GM12878 (cell line): ENCODE measurements around the gene USH1C. TPM values are rescaled to one million over a fixed set of nuclear protein-coding genes. Genes with fewer than 3 reads are reported as not detected.

Experiments used
- ATAC-seq: fragments of 200-7000 bp; cut with Tn5 transposase; 3 replicates; pipeline ENCODE4 v1.9.1; 2020; ENCODE audit warnings: mild to moderate bottlenecking, moderate library complexity
- BruUV-seq: library from RNA; stranded (reverse); fragments of 400-500 nt; replicated peaks from 2 replicates; lab custom pipeline; 2021; lab: Mats Ljungman, UMichigan
- CTCF ChIA-PET: fragments of 300-600 bp; sonication (Branson Sonifier 250); formaldehyde crosslinking; extraction: SDS; loops from one replicate; lab custom pipeline; 2021; ENCODE audit warnings: inconsistent platforms; lab: Yijun Ruan, JAX
- POLR2A ChIA-PET: fragments of 350-600 bp; formaldehyde crosslinking; extraction: SDS; loops from one replicate; lab custom pipeline; 2021; ENCODE audit warnings: inconsistent platforms; lab: Charles Lee
- RAD21 ChIA-PET: fragments of 300-600 bp; sonication (Branson Sonifier 250); formaldehyde crosslinking; loops from one replicate; lab custom pipeline; 2023; ENCODE audit warnings: antibody characterized with exemption; ENCODE audit not compliant: unreplicated experiment; lab: Charles Lee
- SMC1A ChIA-PET: fragments of 300-600 bp; sonication (Branson Sonifier 250); formaldehyde crosslinking; loops from one replicate; lab custom pipeline; 2023; ENCODE audit not compliant: unreplicated experiment, uncharacterized antibody; lab: Charles Lee
- DNase-seq: peaks from one replicate; pipeline ENCODE4 v3.0.0-alpha.2; 2011; ENCODE audit warnings: low read depth, low spot score
- FAIRE-seq: peaks from 3 replicates; lab custom pipeline; 2011; peaks lifted over from hg19 to GRCh38; lab: Jason Lieb, UNC
- H2AFZ ChIP-seq: 2 replicates; pipeline ENCODE4 v1.6.0; 2011; ENCODE audit warnings: low read depth, low read length, control low read depth; ENCODE audit not compliant: control insufficient read depth
- H3K27ac ChIP-seq: 2 replicates; pipeline ENCODE4 v1.5.1; 2011; ENCODE audit warnings: control low read depth; ENCODE audit not compliant: control insufficient read depth, insufficient read depth
- H3K27me3 ChIP-seq, 2 experiments: replicated peaks in 1 of 2; 2 replicates each; pipeline versions ENCODE4 v1.6.0 to v1.6.1; 2011; ENCODE audit warnings: low read length in 1 of 2; ENCODE audit not compliant: control insufficient read depth in 2 of 2, insufficient read depth in 2 of 2
- H3K36me3 ChIP-seq, 2 experiments: 2 replicates each; pipeline ENCODE4 v1.5.1; 2011; ENCODE audit warnings: low read length in 1 of 2; ENCODE audit not compliant: control insufficient read depth in 2 of 2, insufficient read depth in 2 of 2
- H3K4me1 ChIP-seq: 2 replicates; pipeline ENCODE4 v1.6.1; 2011; ENCODE audit warnings: mild to moderate bottlenecking, low read length, moderate library complexity, mixed read lengths; ENCODE audit not compliant: control insufficient read depth, insufficient read depth
- H3K4me2 ChIP-seq: 2 replicates; pipeline ENCODE4 v1.6.0; 2011; ENCODE audit warnings: control low read depth; ENCODE audit not compliant: control insufficient read depth, insufficient read depth
- H3K4me3 ChIP-seq: fragments of 200-600 bp; sonication (generic); 2 replicates; pipeline ENCODE4 v1.5.1; 2016
- H3K79me2 ChIP-seq: 2 replicates; pipeline ENCODE4 v1.6.0; 2011; ENCODE audit warnings: low read length; ENCODE audit not compliant: control insufficient read depth, insufficient read depth
- H3K9ac ChIP-seq: 2 replicates; pipeline ENCODE4 v1.8.0; 2011; ENCODE audit warnings: low read length, control low read depth, mixed read lengths; ENCODE audit not compliant: control insufficient read depth, insufficient read depth
- H3K9me3 ChIP-seq: replicated peaks from 3 replicates; pipeline ENCODE4 v1.5.1; 2011; ENCODE audit warnings: mild to moderate bottlenecking, low read length; ENCODE audit not compliant: control insufficient read depth, insufficient read depth
- H4K20me1 ChIP-seq: 2 replicates; pipeline ENCODE4 v1.6.0; 2011; ENCODE audit not compliant: control insufficient read depth, insufficient read depth
- JUNB ChIP-seq: IDR thresholded peaks from 2 replicates; pipeline ENCODE4 v1.6.1; 2016; ENCODE audit warnings: antibody characterized with exemption, mild to moderate bottlenecking
- KAT2A ChIP-seq: conservative IDR thresholded peaks from 2 replicates; pipeline ENCODE4 v1.6.1; 2011; ENCODE audit warnings: low read depth, low read length; ENCODE audit not compliant: control insufficient read depth
- MEF2A ChIP-seq: IDR thresholded peaks from 2 replicates; pipeline ENCODE4 v1.6.1; 2011; ENCODE audit warnings: low read depth, mild to moderate bottlenecking, low read length, moderate library complexity; ENCODE audit not compliant: insufficient read depth
- MTA2 ChIP-seq: fragments of 450-650 bp; IDR thresholded peaks from 2 replicates; pipeline ENCODE4 v1.6.1; 2016; ENCODE audit warnings: low read depth, mild to moderate bottlenecking, moderate library complexity
- MYC ChIP-seq: IDR thresholded peaks from 2 replicates; pipeline ENCODE4 v1.6.1; 2011; ENCODE audit warnings: mild to moderate bottlenecking, low read length, moderate library complexity, inconsistent platforms; ENCODE audit not compliant: insufficient read depth, insufficient replicate concordance, insufficient read length, severe bottlenecking
- SMAD1 ChIP-seq: fragments of 450-650 bp; IDR thresholded peaks from 2 replicates; pipeline ENCODE4 v1.6.1; 2018; ENCODE audit warnings: mild to moderate bottlenecking, low read depth; ENCODE audit not compliant: partially characterized antibody
- TBL1XR1 ChIP-seq: IDR thresholded peaks from 2 replicates; pipeline ENCODE4 v1.6.1; 2012; ENCODE audit warnings: low read depth, low read length, improper control_type of control experiment
- TCF7 ChIP-seq: IDR thresholded peaks from 2 replicates; pipeline ENCODE4 v1.6.1; 2014; ENCODE audit warnings: antibody characterized with exemption, borderline replicate concordance
- WGBS: methylation state at CpG from one replicate; pipeline ENCODE4 v1.1.6; 2016; ENCODE audit warnings: low lambda C conversion rate; ENCODE audit not compliant: insufficient replicate concordance, insufficient coverage; ENCODE audit errors: missing lambda C conversion rate; 5-methylcytosine and 5-hydroxymethylcytosine counted together
- in situ Hi-C: fragments of 300-500 bp; cut with MboI; formaldehyde crosslinking; loops from 9 replicates; pipeline ENCODE4 v1.14.3; 2018; ENCODE audit warnings: mixed read lengths
- intact Hi-C: fragments of 100-400 bp; cut with micrococcal nuclease; formaldehyde crosslinking; loops from one replicate; pipeline ENCODE4 v1.14.2; 2022; ENCODE audit not compliant: unreplicated experiment
- polyA plus RNA-seq, 11 experiments: library from polyadenylated mRNA; depleted of rRNA in 4 of 11; unstranded in 6 of 11; stranded (reverse) in 5 of 11; fragments of >200 nt; fragmentation: Nextera tagmentation in 4 of 11; fragmentation: Illumina TruSeq in 1 of 11; extraction: Ambion mirVana in 4 of 11; extraction: Trizol in 1 of 11; gene quantifications; 1 replicate in 1 of 11; 2 replicates in 10 of 11; pipeline versions ENCODE4 v1.2.1 to v1.2.3, GENCODE V29; 2011 to 2016; ENCODE audit warnings: inconsistent platforms in 2 of 11, missing spikeins in 2 of 11, low read depth in 1 of 11
- total RNA-seq, 4 experiments: library from RNA; depleted of rRNA in 3 of 4; stranded (reverse); fragments of >200 nt in 3 of 4; fragmentation: Illumina TruSeq in 1 of 4; extraction: Trizol in 1 of 4; gene quantifications; 2 replicates each; pipeline versions ENCODE4 v1.2.1 to v1.2.3, GENCODE V29; 2013 to 2021
- TF ChIP-seq, protein P1 (sequence below): IDR thresholded peaks from 2 replicates; pipeline ENCODE4 v1.6.1; 2011; ENCODE audit warnings: borderline replicate concordance, low read depth, mild to moderate bottlenecking, moderate library complexity, mixed read lengths, low read length; ENCODE audit not compliant: insufficient read depth; ENCODE audit errors: extremely low read length
- TF ChIP-seq, protein P2 (sequence below): IDR thresholded peaks from 2 replicates; pipeline ENCODE4 v1.6.1; 2012; ENCODE audit warnings: low read depth, low read length, improper control_type of control experiment
- TF ChIP-seq, protein P3 (sequence below): IDR thresholded peaks from 2 replicates; pipeline ENCODE4 v1.6.1; 2012; ENCODE audit warnings: improper control_type of control experiment, low read depth, low read length; ENCODE audit not compliant: insufficient replicate concordance
- TF ChIP-seq, protein P4 (sequence below): IDR thresholded peaks from 2 replicates; pipeline ENCODE4 v1.6.1; 2012; ENCODE audit warnings: low read depth, low read length, improper control_type of control experiment

The USH1C gene
- total and polyA plus RNA-seq, 10 of the 15 experiments (the other 5 are each of a cell fraction or from before 2014, with no cell fraction given): not detected

DNA sequence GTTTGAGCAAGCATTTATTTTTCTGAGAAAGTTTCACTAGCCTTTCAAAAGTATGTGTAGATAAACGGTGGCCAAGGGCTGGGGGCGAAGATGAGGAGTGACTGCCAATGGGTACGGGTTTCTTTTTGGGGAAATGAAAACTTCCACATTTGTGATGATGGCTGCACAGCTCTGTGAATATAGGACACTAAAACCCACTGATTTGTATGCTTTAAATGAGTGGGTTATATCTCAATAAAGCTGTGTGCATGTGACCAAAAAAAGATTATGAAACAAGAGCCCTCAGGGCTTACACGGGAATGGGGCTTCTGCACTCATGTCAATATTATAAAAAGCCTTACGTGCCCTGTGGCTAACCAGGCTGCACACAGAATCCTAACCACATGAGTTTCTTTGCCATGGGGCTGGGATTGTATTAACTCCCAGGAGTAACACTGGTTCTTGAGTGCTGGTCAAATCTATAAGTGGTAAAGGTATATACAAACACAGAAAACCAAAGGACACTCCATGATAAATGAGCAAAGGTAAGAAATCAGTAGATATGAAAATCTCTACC is 98.9 kb downstream of the USH1C start:
- no peak overlapping the region for H2AFZ ChIP-seq
- H3K9me3 ChIP-seq: no peaks in the 10 kb centered on the region; the same call in 2 of the 3 replicates
- intact Hi-C loops: no loop called here
- no peak overlapping the region for H3K9ac ChIP-seq
- CTCF ChIA-PET: no interaction called here
- H3K36me3 ChIP-seq: no peaks in the 10 kb centered on the region
- POLR2A ChIA-PET: no interaction called here
- RAD21 ChIA-PET: no interaction called here
- no peak overlapping the region for H3K4me2 ChIP-seq
- no peak for ATAC-seq
- no peaks in the 10 kb centered on the region; a peak in 2 of 4 replicates for H3K27me3 ChIP-seq
- H4K20me1 ChIP-seq: no peaks in the 10 kb centered on the region
- H3K4me1 ChIP-seq: no peaks in the 10 kb centered on the region
- no peak for DNase-seq
- TF ChIP-seq KAT2A: no peak
- TF ChIP-seq SMAD1: no peak
- TF ChIP-seq, protein P1, sequence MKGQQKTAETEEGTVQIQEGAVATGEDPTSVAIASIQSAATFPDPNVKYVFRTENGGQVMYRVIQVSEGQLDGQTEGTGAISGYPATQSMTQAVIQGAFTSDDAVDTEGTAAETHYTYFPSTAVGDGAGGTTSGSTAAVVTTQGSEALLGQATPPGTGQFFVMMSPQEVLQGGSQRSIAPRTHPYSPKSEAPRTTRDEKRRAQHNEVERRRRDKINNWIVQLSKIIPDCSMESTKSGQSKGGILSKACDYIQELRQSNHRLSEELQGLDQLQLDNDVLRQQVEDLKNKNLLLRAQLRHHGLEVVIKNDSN: no peak
- TF ChIP-seq, protein P2, sequence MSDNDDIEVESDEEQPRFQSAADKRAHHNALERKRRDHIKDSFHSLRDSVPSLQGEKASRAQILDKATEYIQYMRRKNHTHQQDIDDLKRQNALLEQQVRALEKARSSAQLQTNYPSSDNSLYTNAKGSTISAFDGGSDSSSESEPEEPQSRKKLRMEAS: no peak
- TF ChIP-seq MTA2: no peak
- no peak for TF ChIP-seq MYC
- no peak for TF ChIP-seq TCF7
- TF ChIP-seq, protein P3, sequence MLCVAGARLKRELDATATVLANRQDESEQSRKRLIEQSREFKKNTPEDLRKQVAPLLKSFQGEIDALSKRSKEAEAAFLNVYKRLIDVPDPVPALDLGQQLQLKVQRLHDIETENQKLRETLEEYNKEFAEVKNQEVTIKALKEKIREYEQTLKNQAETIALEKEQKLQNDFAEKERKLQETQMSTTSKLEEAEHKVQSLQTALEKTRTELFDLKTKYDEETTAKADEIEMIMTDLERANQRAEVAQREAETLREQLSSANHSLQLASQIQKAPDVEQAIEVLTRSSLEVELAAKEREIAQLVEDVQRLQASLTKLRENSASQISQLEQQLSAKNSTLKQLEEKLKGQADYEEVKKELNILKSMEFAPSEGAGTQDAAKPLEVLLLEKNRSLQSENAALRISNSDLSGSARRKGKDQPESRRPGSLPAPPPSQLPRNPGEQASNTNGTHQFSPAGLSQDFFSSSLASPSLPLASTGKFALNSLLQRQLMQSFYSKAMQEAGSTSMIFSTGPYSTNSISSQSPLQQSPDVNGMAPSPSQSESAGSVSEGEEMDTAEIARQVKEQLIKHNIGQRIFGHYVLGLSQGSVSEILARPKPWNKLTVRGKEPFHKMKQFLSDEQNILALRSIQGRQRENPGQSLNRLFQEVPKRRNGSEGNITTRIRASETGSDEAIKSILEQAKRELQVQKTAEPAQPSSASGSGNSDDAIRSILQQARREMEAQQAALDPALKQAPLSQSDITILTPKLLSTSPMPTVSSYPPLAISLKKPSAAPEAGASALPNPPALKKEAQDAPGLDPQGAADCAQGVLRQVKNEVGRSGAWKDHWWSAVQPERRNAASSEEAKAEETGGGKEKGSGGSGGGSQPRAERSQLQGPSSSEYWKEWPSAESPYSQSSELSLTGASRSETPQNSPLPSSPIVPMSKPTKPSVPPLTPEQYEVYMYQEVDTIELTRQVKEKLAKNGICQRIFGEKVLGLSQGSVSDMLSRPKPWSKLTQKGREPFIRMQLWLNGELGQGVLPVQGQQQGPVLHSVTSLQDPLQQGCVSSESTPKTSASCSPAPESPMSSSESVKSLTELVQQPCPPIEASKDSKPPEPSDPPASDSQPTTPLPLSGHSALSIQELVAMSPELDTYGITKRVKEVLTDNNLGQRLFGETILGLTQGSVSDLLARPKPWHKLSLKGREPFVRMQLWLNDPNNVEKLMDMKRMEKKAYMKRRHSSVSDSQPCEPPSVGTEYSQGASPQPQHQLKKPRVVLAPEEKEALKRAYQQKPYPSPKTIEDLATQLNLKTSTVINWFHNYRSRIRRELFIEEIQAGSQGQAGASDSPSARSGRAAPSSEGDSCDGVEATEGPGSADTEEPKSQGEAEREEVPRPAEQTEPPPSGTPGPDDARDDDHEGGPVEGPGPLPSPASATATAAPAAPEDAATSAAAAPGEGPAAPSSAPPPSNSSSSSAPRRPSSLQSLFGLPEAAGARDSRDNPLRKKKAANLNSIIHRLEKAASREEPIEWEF: no peak
- no peak for TF ChIP-seq JUNB
- TF ChIP-seq MEF2A: no peak
- TF ChIP-seq, protein P4, sequence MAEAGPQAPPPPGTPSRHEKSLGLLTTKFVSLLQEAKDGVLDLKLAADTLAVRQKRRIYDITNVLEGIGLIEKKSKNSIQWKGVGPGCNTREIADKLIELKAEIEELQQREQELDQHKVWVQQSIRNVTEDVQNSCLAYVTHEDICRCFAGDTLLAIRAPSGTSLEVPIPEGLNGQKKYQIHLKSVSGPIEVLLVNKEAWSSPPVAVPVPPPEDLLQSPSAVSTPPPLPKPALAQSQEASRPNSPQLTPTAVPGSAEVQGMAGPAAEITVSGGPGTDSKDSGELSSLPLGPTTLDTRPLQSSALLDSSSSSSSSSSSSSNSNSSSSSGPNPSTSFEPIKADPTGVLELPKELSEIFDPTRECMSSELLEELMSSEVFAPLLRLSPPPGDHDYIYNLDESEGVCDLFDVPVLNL: no peak
- TF ChIP-seq TBL1XR1: no peak
- WGBS: 14% methylated on average over 5 of the region's 5 CpGs
- in situ Hi-C loops: no loop called here
- no peaks in the 10 kb centered on the region for H3K79me2 ChIP-seq
- FAIRE-seq: no peak
- SMC1A ChIA-PET: no interaction called here
- BruUV-seq: no TSS peak
- H3K27ac ChIP-seq: no peak overlapping the region
- no peak overlapping the region for H3K4me3 ChIP-seq
